Activated naive CD8-positive, alpha-beta T cell treated with anti-CD3 and anti-CD28 coated beads, Interleukin-2, amount 50 U/mL, for 16 hours (primary cell): ENCODE results near the gene SLC38A9.

Source experiments
- DNase-seq: peaks from one replicate; pipeline ENCODE4 v3.0.0-alpha.2; 2020; ENCODE audit warnings: low read depth, low spot score

The SLC38A9 gene

GRCh38 chr5:55583578-55583977 is 128.5 kb downstream of the SLC38A9 start:
- DNase-seq = no peak

GRCh38 chr5:55582256-55582655 is 129.9 kb downstream of the SLC38A9 start:
- DNase-seq = no peak

DNA sequence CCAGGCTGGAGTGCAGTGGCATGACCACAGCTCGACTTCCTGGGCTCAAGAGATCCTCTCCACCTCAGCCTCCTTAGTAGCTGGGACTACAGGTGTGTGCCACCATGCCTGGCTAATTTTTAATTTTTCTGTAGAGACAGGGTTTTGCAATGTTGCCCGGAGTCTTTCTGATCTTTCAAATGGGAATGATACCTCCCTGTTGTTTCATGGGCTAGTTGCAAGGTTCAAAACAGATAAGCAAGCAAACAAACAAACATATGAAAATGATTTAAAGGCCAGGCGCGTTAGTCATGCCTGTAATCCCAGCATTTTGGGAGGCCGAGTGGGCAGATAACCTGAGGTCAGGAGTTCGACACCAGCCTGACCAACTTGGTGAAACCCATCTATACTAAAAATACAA is 132.1 kb downstream of the SLC38A9 start:
- DNase-seq = no peak

GRCh38 chr5:55578771-55579170 is 133.4 kb downstream of the SLC38A9 start:
- no peak for DNase-seq

DNA sequence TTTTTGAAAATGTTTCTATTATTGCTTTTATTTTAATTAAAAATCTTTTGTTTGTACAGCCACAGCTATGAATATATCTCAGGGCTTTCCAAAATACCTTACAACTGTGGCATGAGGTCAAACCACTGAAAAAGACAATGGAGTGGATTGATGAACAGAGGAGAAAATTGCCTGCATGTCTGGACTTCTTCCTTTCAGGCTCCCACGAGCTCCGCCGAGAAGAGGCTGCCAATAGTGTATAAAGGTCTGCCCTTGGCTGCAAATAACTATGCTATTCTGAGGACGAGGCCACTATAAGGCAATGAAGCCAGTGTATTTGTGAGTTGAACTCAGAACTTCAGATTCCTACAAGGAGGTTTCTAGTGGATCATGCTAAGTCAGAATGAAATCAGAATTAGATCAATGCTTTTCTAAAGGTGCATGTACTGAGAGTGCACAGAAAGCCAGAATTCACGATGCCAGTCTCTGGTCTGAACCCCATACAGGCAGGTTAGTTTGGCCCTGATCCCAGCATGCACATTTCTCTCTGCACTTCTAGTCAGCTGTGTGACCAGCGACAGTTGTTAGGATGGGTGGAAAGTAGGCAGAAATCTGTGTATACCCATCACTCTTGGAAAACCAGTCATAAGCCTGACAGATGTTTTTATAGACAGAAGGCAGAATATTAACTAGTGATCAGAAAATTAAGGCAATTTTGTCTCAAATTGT is 134.6 kb downstream of the SLC38A9 start:
- no peak for DNase-seq

- no peak for DNase-seq
Measured at GRCh38 chr5:55576661-55577060, 135.5 kb downstream of the SLC38A9 start.
